GM19397 (cell line): ENCODE results near the gene ADARB2.
"Not testable (repeated sequence)": the region's sequence is repeated elsewhere in the genome, so short reads cannot be mapped to it uniquely, and the experiment has no call there.

Experiments used
- ATAC-seq: cut with Tn5 transposase; IDR thresholded peaks from one replicate; pipeline ENCODE4 v1.9.1; 2021; ENCODE audit warnings: mild to moderate bottlenecking, moderate library complexity; ENCODE audit not compliant: unreplicated experiment

ADARB2 gene

DNA sequence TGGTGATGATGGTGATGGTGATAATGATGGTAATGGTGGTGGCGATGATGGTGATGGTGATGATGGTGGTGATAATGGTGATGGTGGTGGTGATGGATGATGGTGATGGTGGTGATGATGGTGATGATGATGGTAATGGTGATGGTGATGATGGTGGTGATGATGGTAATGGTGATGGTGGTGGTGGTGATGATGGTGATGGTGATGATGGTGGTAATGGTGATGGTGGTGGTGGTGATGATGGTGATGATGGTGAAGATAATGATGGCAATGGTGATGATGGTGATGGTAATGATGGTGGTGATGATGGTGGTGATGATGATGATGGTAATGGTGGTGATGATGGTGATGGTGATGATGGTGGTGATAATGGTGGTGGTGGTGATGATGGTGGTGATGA, 517.5 kb downstream of the ADARB2 start:
- not testable (repeated sequence) for ATAC-seq

DNA sequence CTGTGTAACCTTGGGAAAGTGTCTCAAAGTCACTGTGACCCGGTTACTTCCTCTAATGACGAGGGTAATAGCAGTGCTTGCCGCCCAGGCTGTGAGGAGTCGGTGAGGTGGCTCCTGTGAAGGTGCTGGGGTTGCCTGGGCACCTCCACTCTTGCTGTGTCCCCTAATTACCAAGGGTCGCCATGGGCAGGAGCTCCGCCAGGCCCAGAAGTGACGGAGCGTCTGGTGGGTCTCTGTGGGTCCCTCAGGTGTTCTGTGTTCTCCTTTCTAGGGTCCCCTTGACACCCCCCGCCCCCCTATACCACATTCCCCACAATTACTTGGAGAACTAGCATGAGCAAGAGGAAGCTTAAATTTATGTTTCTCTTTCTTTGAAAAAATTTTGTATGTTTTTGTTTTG, 519.7 kb downstream of the ADARB2 start:
- ATAC-seq, result no peak

GRCh38 chr10:1217237-1217587, 520.1 kb downstream of the ADARB2 start:
- no peak for ATAC-seq

DNA sequence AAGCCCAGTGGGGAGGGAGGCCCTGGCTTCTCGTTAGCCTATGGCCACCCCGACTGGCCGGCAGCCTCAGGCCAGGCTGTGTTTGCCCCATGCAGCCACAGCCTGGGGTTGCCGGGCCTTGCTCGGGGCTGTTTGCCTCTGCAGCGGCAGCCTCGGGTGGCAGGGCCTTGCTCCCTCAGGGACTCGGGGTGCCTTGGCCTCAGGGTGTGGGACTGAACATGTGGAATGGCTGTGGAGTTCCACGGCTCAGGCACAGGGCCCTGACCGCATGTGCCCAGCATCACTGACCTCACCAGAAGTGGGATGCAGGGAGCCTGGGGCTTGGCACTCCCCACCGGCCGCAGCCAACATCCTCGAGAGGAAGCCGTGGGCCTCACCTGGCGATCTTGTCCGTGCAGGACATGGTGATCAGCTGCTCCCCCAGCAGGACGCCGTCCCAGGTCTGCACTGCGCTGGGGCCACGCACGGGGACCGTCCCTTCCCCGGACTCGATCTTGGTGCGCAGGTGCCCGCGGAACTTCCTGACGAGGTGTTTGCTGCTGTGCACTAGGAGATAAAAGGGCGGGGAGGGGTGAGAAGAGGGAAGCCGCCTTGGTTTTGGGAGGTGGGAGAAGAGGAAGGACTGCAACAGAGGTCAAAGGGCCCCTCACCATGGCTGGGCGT, 520.6 kb downstream of the ADARB2 start:
- no peak for ATAC-seq

- no peak for ATAC-seq
Measured at GRCh38 chr10:1215862-1216573, 521.3 kb downstream of the ADARB2 start.

DNA sequence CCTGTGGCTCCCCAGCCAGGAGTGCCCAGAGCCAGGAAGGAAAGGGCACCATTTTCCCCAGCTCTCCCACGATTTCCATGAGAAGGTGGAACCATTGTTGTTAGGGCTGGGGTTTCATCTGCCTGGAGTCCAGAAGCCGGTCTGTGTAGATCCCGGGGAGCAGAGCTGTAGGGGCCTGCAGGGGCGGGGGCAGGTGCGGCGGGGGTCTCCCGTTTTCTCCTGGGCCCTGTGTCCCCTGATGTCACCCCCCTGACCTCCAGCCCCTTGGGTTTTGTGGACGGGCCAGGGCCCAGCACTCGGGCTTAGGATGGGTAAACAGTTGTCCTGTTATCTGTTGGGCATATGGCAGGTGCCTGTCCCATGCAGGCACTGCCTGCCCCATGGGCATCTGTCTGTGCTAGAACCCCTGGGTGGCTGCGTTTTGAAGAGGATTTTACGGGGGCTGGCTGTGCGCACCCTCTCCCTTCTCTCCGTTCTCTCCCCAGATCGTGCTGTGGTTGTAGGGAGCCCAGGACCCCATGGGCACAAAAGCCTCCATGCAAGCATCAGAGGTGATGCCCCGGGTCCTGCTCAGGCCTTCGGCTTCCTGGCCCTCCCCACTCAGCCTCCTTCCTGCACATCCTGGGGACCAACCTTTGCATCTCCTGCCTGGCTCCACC, 522.3 kb downstream of the ADARB2 start:
- ATAC-seq, result no peak

DNA sequence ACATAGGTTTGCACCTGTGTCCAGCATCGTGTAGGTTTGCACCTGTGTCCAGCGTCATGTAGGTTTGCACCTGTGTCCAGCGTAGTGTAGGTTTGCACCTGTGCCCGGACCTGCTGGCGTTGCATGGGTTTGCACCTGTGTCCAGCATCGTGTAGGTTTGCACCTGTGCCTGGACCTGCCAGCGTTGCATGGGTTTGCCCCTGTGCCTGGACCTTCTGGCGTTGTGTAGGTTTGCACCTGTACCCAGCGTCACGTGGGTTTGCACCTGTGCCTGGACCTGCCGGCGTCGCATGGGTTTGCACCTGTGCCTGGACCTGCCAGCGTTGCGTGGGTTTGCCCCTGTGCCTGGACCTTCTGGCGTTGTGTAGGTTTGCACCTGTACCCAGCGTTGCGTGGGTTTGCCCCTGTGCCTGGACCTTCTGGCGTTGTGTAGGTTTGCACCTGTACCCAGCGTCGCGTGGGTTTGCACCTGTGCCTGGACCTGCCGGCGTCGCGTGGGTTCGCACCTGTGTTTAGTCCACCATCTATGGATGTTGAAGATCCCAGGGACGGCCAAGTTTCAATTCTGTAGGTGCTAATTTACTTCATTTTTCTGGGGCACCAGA, 523.2 kb downstream of the ADARB2 start:
- ATAC-seq, result no peak

- no peak for ATAC-seq
Measured at GRCh38 chr10:1213252-1214070, 523.9 kb downstream of the ADARB2 start.

DNA sequence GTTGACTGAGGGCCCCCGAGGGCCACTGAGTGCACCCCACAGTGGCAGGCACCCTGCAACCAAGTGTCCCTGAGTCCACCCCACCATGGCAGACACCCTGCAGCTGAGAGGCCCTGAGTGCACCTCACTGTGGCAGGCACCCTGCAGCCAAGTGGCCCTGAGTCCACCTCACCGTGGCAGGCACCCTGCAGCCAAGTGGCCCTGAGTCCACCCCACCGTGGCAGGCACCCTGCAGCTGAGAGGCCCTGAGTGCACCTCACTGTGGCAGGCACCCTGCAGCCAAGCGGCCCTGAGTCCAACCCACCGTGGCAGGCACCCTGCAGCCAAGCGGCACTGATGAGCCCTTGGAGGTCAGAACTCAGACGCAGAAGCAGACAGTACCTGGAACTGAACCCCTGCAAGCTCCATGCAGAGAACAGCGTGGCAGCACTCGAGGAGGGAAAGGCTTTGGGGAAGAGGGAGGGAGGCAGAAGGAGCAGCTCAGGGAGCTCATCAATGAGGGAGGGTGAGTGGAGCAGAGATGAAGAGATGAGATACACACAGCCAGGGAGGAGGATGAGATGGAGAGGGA, 524.7 kb downstream of the ADARB2 start:
- ATAC-seq, result no peak

DNA sequence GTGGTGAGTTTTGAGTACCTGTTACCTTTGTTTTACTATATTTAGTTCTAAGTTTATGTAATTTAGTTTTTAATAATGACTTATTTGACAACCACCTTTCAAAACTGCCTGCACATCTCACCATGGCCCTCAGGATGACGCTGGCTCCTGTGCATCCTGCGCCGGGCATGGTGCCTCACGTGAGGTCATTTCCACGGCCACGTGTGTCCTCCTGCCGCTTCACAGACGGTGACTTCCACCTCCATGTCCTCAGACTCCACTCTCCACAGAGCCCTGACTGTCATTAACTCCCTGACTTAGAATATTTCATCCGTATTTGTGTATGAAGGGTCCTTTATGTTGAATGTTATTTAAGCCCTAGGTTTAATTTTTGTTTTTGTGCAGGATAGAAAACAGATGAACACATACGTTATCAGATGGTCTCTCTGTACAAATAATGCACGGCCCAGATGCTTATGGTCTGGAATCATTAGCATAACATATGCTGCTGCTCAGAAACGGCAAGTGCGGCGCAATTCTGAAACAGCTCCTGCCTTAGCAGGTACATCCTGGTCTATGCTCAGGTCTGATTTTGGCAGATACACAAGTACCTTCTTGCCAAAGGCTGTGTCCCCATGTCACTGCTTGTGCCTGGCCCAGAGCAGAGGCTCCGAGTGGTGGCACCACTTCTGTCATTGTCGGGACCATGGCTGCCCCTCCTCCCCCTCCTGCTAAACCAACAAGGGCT, 525.3 kb downstream of the ADARB2 start:
- ATAC-seq, result no peak

- ATAC-seq, result no peak
Measured at GRCh38 chr10:1210667-1211066, 526.7 kb downstream of the ADARB2 start.

- no peak for ATAC-seq
Measured at GRCh38 chr10:1209355-1209979, 527.9 kb downstream of the ADARB2 start.

DNA sequence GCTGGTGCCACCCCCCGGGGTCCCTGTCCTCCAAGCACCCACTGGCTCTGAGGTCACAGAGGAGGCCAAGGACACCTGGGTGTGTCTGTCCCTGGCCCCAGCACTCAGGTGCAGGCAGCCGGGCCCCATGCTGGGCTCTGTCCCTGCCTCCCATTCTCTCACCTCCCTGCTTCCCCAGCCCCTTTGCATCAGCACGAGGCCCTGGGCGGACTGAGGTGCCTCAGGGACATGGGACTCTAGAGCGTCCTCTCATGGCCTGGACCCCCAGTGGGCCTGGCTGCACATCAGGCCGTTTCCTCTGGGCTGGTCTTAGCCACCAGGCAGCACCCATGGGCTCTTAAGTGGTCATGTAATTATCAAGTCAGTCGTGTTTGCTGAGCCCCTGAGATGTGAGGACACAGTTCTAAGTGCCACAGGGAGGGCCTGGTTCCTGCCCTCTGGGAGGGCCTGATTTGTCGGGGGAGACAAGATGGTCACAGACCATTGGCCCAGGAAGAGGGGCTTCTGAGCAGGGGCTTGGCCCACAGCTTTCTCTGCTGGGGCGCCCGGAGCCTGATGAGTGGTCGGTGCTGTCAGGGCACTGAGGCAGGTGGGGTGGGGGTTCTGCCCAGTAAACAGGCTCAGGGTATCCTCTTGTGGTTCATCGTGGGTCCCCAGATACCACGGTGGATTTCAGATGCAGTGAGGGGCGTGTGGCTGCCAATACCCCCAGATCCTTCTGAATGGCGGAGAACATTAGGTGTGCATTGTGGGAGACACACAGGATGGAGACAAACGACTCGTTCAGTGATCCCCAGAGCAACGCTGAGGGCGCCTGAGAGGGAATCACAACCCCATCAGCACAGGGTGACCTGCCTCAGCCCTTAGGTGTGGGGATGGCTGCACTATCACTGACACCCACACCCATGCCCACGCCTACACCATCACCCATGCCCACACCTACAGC, 528.7 kb downstream of the ADARB2 start:
- no peak for ATAC-seq

GRCh38 chr10:1206601-1207000, 530.7 kb downstream of the ADARB2 start:
- ATAC-seq, result no peak

DNA sequence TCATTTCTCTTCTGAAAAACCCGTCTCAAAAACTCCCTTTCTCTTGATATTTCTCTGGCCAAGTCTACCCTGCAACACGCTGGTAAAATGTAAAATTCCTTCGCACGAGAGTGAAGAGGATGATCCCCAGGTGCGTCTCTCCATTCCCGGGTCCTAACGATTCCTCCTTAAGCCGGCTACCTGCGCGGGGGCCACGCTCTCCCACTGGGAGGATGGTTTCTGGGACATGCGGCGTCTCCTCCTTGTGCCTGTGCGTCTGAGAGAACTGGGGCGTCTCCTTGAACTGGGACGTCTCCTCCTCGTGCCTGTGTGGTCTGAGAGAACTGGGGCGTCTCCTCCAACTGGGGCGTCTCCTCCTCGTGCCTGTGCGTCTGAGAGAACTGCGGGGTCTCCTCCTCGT, 531.2 kb downstream of the ADARB2 start:
- no peak for ATAC-seq

DNA sequence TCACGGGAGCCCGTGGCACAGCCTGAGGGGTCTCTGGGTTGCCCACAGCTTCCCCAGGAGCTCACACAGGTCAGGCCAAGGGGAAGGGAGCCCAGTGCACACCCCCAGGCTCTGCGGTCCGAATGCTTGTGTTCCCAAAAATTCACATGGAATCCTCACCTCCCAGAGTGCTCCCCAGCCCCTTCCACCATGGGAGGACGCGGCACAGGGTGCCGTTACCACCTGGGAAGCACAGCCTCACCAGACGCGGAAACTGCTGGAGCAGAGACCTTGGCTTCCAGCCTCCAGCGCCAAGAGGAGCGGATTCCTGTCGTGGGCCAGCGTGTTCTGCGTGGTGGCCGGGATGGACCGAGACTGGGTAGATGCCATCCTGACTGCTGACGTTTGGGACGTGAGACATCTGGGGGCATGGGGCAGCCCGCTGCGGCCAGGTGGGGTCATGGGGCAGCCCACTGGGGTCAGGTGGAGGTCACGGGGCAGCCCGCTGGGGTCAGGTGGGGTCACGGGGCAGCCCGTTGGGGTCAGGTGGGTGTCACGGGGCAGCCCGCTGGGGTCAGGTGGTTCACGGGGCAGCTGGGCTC, 531.8 kb downstream of the ADARB2 start:
- no peak for ATAC-seq

- ATAC-seq, result no peak
Measured at GRCh38 chr10:1204434-1205326, 532.6 kb downstream of the ADARB2 start.
